ENCODE measurements around the gene CTNND2. TPM values are rescaled to one million over a fixed set of nuclear protein-coding genes. Genes with fewer than 3 reads are reported as not detected.

Gene CTNND2
- total and polyA plus RNA-seq, 2 donors (not counting 1 experiment from before 2014, with no cell fraction given), result not detected

DNA sequence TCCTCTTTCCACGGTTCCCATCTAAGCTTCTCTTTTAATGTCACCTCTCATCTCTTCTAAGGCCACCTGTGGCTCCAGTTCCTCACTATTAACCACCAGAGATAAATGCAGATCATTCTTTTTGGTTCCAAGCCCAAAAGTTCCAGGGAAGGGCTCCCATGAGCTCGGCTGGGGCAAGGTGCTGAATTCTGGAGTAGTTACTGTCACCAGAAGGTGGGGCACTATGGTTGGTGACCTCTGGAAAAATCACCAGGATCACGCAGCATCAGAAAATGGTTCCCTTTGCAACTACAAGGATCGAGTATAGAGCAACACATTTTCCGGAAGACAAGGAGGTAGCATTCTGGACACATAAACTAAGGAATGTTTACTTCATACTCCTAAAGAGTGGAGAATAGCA, 614.5 kb downstream of the CTNND2 start:
- H3K4me3 ChIP-seq (ENCODE audit: control extremely low read depth in 1 of 5, extremely low read depth in 1 of 5, insufficient read depth in 1 of 5, low read depth in 2 of 5, low read length in 4 of 5), result no peak overlapping the region
- POLR2A ChIA-PET, result no interaction called here
- H3K27ac ChIP-seq (ENCODE audit: low read length in 2 of 2), result no peak overlapping the region
- no peaks in the 10 kb centered on the region for H4K20me1 ChIP-seq (ENCODE audit: control insufficient read depth, insufficient read depth, low read length, poor library complexity, severe bottlenecking)
- H3K36me3 ChIP-seq (replicated peaks in 1 of 2; ENCODE audit: control extremely low read depth in 1 of 2, control insufficient read depth in 1 of 2, extremely low read depth in 1 of 2, insufficient read depth in 2 of 2, low read length in 1 of 2), result no peaks in the 10 kb centered on the region
- H3K27ac Mint-ChIP-seq, result no peak overlapping the region
- no peaks in the 10 kb centered on the region for H3K79me2 ChIP-seq (ENCODE audit: control insufficient read depth, insufficient read depth, low read length)
- ATAC-seq (ENCODE audit: low read depth) (no peak), DNase-seq (no peak)
- no peak overlapping the region for H3K9ac ChIP-seq (ENCODE audit: low read length)
- CTCF ChIA-PET, result no interaction called here
- no peak overlapping the region for H2AFZ ChIP-seq (ENCODE audit: insufficient read depth, low read depth, low read length, poor library complexity, severe bottlenecking)
- no peaks in the 10 kb centered on the region for H3K4me1 Mint-ChIP-seq
- no peak overlapping the region for H3K4me3 Mint-ChIP-seq
- H3K4me2 ChIP-seq (replicated peaks; ENCODE audit: low read depth, low read length, poor library complexity, severe bottlenecking), result no peak overlapping the region
- 85% methylated on average over 3 of the region's 5 CpGs for WGBS (ENCODE audit: insufficient coverage)
- H3K4me1 ChIP-seq (ENCODE audit: control insufficient read depth in 2 of 2, insufficient read depth in 2 of 2, low read length in 2 of 2), result no peaks in the 10 kb centered on the region
- TF ChIP-seq CTCF (IDR thresholded peaks at IDR 0.05) (no peak), EZH2 (IDR thresholded peaks at IDR 0.05; ENCODE audit: borderline replicate concordance, insufficient read depth, low read depth, low read length, poor library complexity, severe bottlenecking) (no peak)
- no peaks in the 10 kb centered on the region for H3K9me3 ChIP-seq (ENCODE audit: control extremely low read depth in 1 of 3, control insufficient read depth in 2 of 3, insufficient read depth in 1 of 3, low read length in 2 of 3)
- peaks cover 7% of the 10 kb centered on the region for H3K27me3 Mint-ChIP-seq
- H3K9me3 Mint-ChIP-seq (ENCODE audit: insufficient read depth), result no peaks in the 10 kb centered on the region
- no peaks in the 10 kb centered on the region for H3K27me3 ChIP-seq (replicated peaks in 1 of 4; ENCODE audit: control extremely low read depth in 1 of 4, control insufficient read depth in 3 of 4, insufficient read depth in 4 of 4, low read length in 3 of 4)
- intact Hi-C loops (cut with micrococcal nuclease), result no loop called here

DNA sequence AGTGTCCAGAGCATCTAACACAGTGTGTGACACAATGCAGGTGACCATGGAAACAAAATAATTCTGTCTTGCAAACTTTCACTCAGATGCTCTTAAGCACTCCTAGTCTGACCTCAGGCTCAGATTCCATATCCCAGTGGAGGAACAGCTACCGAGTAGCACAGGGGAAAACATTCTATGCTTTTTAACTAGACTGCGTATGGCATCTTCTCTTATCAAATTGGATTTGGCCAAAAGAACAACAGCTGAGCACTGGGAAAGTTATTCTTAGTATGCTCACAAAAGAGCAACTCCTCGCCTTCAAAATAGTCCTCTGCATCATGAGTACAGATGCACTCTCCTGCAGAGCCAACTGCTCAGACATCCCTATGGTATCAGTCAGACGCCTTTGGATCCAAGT, 615.0 kb downstream of the CTNND2 start:
- Histone ChIP-seq H2AFZ (ENCODE audit: insufficient read depth, low read depth, low read length, poor library complexity, severe bottlenecking) (no peak overlapping the region), H4K20me1 (ENCODE audit: control insufficient read depth, insufficient read depth, low read length, poor library complexity, severe bottlenecking) (no peaks in the 10 kb centered on the region), H3K27me3 (replicated peaks in 1 of 4; ENCODE audit: control extremely low read depth in 1 of 4, control insufficient read depth in 3 of 4, insufficient read depth in 4 of 4, low read length in 3 of 4) (no peaks in the 10 kb centered on the region), H3K4me1 (ENCODE audit: control insufficient read depth in 2 of 2, insufficient read depth in 2 of 2, low read length in 2 of 2) (no peaks in the 10 kb centered on the region), H3K36me3 (replicated peaks in 1 of 2; ENCODE audit: control extremely low read depth in 1 of 2, control insufficient read depth in 1 of 2, extremely low read depth in 1 of 2, insufficient read depth in 2 of 2, low read length in 1 of 2) (no peaks in the 10 kb centered on the region), H3K4me2 (replicated peaks; ENCODE audit: low read depth, low read length, poor library complexity, severe bottlenecking) (no peak overlapping the region), H3K27ac (ENCODE audit: low read length in 2 of 2) (no peak overlapping the region), H3K9me3 (ENCODE audit: control extremely low read depth in 1 of 3, control insufficient read depth in 2 of 3, insufficient read depth in 1 of 3, low read length in 2 of 3) (no peaks in the 10 kb centered on the region), H3K79me2 (ENCODE audit: control insufficient read depth, insufficient read depth, low read length) (no peaks in the 10 kb centered on the region), H3K4me3 (ENCODE audit: control extremely low read depth in 1 of 5, extremely low read depth in 1 of 5, insufficient read depth in 1 of 5, low read depth in 2 of 5, low read length in 4 of 5) (no peak overlapping the region), H3K9ac (ENCODE audit: low read length) (no peak overlapping the region)
- WGBS (ENCODE audit: insufficient coverage), result 84% methylated on average over 4 of the region's 4 CpGs
- DNase-seq, result no peak
- Mint-ChIP-seq H3K9me3 (ENCODE audit: insufficient read depth) (no peaks in the 10 kb centered on the region), H3K4me1 (no peaks in the 10 kb centered on the region), H3K27ac (no peak overlapping the region), H3K27me3 (peaks cover 7% of the 10 kb centered on the region), H3K4me3 (no peak overlapping the region)
- TF ChIP-seq EZH2 (IDR thresholded peaks at IDR 0.05; ENCODE audit: borderline replicate concordance, insufficient read depth, low read depth, low read length, poor library complexity, severe bottlenecking) (no peak), CTCF (IDR thresholded peaks at IDR 0.05) (no peak)
- ATAC-seq (ENCODE audit: low read depth), result no peak
- ChIA-PET CTCF (no interaction called here), POLR2A (no interaction called here)
- intact Hi-C loops (cut with micrococcal nuclease), result no loop called here
